Kasumi-1 (cell line): ENCODE measurements around the gene PDE3A.

Experiments
- DNase-seq, 2 experiments: peaks; one replicate each; lab custom pipeline; 2025; lab: John Stamatoyannopoulos, UW

PDE3A gene

DNA sequence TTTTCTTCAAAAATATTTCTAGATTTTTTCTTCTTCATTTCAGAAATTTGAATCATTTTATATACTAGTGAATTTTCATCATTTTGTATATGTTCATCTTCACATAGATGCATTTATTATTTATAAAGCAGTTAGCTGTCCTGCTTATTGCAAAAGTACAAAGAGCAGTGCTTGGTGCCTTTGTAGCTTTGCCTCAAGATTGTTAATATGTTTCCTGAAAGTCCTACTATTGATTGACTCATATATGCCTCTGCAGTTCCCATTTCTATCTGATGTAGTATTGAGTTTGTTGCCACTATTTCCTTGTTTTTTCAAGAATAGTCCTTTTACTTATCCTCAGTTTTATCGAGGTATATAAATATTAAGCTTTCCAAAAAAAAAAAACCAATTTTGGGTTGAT is 89.7 kb downstream of the PDE3A start:
- no peak for DNase-seq

GRCh38 chr12:20459920-20460319 is 91.6 kb downstream of the PDE3A start:
- no peak for DNase-seq

DNA sequence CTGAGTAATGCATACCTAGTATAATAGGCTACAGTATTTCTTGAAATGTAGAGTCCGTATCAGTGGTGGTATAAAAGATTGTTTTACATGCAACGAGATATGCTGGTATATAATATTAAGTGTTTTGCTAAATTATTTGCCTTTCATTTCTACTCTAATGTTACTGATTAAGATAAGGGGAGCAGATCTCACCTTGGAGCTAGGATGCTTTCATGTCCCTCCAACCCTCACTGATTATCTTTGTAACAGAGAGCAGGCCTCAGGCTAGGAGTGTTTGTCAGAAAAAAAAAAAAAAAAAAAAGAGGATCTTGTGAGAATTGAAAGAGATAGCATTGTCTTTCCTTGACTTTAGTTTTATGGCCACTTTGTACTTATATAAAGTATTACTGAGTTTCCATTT is 92.6 kb downstream of the PDE3A start:
- DNase-seq: no peak

GRCh38 chr12:20463913-20464524 is 95.7 kb downstream of the PDE3A start:
- DNase-seq: peak; percentile 6 to 44

DNA sequence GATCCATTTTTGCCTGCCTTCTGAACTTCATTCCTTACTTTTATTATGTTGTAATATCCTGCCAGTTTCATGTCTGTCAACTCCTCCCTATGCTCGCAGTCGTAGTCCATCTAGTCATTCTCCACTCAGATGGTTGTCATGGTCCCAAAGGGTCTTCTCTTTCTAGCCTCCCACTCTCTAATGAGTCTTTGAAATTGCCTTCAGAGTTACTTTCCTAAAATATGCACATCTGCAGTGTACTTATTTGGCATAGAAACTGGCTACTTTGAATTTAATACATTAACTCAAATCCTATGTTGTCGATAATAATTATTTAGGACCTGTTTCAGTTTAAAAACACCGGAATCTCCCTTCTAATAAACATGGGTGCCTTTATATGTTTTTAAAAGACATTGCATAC is 101.0 kb downstream of the PDE3A start:
- no peak for DNase-seq

DNA sequence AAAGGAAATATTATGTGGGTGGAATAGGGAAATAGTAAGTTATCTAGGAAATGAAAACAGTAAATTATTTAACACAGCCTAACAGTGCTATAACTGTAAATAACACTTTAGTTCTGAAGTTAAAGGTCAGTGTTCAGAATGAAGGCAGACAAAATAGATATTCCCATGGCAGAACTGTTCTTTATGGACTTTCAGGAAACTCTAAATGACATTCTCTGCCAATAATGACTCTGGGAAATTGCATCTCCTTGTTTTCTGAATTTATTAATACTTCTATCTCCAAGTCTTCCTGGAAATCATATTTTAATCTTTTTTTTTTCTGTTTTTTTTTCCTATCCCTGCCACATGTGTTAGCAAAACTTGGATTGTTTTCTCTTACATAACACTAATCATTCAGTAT is 101.4 kb downstream of the PDE3A start:
- no peak for DNase-seq

- no peak for DNase-seq
These were observed 103.9 kb downstream of the PDE3A start for GRCh38 chr12:20472102-20472782.

GRCh38 chr12:20473133-20473532 is 104.8 kb downstream of the PDE3A start:
- DNase-seq: no peak

DNA sequence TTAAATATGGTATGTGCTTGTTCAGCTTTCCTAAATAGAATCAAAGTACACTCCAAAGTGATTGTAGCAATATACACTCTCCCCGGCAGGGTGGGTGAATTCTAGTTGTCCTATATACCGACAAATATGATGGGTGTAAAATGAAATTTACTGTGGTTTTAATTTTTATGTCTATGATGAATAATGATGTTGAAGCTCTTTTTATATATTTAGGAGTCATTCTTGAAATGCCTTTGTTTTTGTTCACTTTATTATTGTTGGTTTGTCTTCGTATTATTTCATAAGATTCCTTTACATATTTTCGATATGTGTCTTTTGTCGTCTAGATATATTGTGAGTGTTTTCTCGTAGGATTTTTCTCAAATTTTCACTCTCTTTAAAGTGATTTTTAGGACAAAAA is 105.7 kb downstream of the PDE3A start:
- DNase-seq: no peak

DNA sequence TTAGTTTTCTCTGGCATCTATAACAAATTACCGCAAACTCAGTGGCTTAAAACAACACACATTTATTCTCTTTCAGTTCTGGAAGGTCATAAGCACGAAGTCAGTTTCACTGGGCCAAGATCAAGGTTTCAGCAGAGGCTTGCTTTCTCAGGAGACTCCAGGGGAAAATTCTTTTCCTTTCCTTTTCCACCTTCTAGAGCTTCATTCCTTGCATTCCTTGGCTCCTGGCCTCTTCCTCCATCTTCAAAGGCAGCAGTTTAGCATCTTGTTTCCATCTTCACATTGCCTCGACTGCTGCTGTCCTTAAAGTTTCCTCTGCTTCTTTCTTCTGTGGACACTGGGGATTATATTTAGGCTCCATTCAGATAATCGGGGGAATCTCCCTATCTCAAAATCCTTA is 106.1 kb downstream of the PDE3A start:
- no peak for DNase-seq

GRCh38 chr12:20475542-20475941 is 107.2 kb downstream of the PDE3A start:
- DNase-seq: no peak

GRCh38 chr12:20476551-20476950 is 108.2 kb downstream of the PDE3A start:
- DNase-seq: no peak

- no peak for DNase-seq
These were observed 108.9 kb downstream of the PDE3A start for GRCh38 chr12:20477255-20477654.

- DNase-seq: no peak
These were observed 109.3 kb downstream of the PDE3A start for GRCh38 chr12:20477672-20478071.

GRCh38 chr12:20482491-20483054 is 114.2 kb downstream of the PDE3A start:
- no peak for DNase-seq

- DNase-seq: no peak
These were observed 115.4 kb downstream of the PDE3A start for GRCh38 chr12:20483776-20484175.

- no peak for DNase-seq
These were observed 117.9 kb downstream of the PDE3A start for GRCh38 chr12:20486233-20486632.

DNA sequence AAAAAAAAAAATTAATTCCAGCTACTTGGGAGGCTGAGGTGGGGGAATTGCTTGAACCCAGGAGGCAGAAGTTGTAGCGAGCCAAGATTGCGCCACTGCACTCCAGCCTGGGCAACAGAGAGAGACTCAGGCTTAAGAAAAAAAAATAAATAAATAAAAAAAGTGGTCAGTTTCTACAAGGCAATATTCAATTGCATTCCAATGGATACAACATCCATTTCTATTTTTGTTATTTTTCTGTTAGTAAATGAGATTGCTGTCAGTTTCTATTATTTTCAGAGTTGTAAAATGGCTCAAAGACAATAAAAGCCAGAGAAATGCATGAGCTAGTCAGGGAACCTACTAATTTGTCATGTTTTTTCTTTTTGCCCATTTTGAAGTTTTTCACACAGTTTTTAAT is 119.2 kb downstream of the PDE3A start:
- DNase-seq: no peak

DNA sequence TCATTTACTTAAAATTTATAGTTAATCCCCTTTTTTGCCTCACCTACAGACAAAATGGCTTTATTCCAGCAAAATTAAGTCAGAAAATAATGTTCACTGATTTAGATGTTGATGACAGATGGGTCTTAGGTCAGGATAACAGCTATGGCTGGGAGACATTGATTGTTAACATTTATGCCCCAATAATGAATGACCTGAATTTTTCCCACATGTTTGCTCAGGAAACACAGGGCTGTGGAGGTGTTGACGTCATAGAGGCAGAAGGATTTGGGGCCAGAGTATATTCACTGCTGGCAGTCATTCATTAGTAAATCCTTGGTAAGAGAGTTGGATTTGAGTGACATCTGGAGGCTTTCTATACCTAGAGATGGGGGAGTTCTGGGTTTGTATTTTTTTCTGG is 121.3 kb downstream of the PDE3A start:
- no peak for DNase-seq

DNA sequence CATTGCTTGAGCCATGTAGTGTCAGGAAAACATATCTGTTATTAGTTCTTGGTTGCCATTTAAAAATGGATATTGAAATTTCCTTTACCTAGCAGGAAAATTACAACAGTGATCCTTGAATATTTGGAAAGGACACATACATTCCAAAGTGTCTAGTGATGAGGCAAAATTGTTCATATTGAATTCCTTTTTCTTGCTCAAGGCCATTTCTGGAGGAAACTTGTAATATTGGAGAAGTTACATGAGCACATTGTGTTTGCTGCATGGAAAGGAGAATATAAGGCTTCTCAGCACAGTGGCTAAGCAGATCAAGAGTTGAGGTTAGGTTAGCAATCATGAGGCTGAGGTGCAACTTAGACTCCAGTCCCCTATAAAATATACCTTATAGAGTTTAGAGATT is 121.9 kb downstream of the PDE3A start:
- DNase-seq: no peak

DNA sequence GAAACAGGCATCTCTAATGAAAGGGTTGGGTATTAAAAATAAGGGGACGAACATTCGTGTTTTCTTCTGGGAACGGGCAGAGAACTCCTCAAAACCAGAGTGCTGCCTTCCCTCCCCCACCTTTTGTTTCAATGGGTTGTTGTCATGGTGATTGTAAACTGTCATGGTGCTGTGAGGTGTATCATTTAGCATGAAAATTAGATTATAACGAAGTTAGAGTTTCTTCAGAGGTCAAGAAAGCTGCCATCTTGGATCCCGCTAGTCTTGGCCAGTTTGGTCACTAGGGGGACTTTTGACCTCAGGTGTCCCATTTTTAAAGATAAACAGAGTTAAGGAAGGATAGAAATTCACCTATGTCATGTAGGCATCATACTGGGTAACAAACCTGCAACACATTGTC is 123.0 kb downstream of the PDE3A start:
- DNase-seq: no peak

GRCh38 chr12:20492251-20492760 is 124.0 kb downstream of the PDE3A start:
- peak; percentile 96 to 98 for DNase-seq

GRCh38 chr12:20493934-20494333 is 125.6 kb downstream of the PDE3A start:
- no peak for DNase-seq

DNA sequence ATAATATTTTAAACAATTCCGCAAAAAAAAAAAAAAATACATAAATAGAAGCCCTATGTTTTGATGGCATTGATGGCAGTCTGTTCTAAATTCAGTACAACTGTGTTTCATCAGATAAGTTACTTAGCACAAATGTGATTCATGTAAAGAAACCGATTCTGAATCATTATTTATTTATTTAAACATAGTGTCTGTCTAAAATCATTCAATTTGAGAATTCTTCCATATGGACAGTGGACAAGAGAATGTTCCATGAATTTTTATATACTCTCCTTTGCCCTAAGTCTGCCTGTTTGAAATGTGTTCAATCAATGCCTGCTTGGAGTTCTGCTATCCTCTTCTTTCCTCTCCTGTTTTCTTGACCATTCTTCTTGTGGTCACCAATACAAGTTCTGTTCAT is 126.5 kb downstream of the PDE3A start:
- DNase-seq: no peak
